ENCODE measurements around the gene GNPTG.

Gene GNPTG

GRCh38 chr16:1351582-1352362 is at the start of gene GNPTG, which contains the start of gene TSR3:
GNPTG (plus strand) TSS chr16:1351931; CDS start chr16:1351966, 35 bp downstream.
TSR3 (minus strand) TSS chr16:1351878; CDS start chr16:1351804, 74 bp downstream.
- TF ChIP-seq CTCF (IDR thresholded peaks at IDR 0.05; ENCODE audit: insufficient read depth, low read depth, low read length, missing control alignments): no peak
- H3K4me3 ChIP-seq (ENCODE audit: low read length): peak within 1 kb of the TSS; percentile 75
- peak; percentile 92 for DNase-seq (ENCODE audit: low read depth)

- DNase-seq (ENCODE audit: low read depth): no peak
- no peak for TF ChIP-seq CTCF (IDR thresholded peaks at IDR 0.05; ENCODE audit: insufficient read depth, low read depth, low read length, missing control alignments)
- H3K4me3 ChIP-seq (ENCODE audit: low read length): no peak overlapping the region
Observed at GRCh38 chr16:1305823-1306222, 45.9 kb upstream of the GNPTG start.

GRCh38 chr16:1306334-1306733 is 45.4 kb upstream of the GNPTG start:
- no peak overlapping the region for H3K4me3 ChIP-seq (ENCODE audit: low read length)
- no peak for DNase-seq (ENCODE audit: low read depth)
- TF ChIP-seq CTCF (IDR thresholded peaks at IDR 0.05; ENCODE audit: insufficient read depth, low read depth, low read length, missing control alignments): no peak

- H3K4me3 ChIP-seq (ENCODE audit: low read length): peak overlapping the region; percentile 67
- TF ChIP-seq CTCF (IDR thresholded peaks at IDR 0.05; ENCODE audit: insufficient read depth, low read depth, low read length, missing control alignments): no peak
- peak; percentile 60 for DNase-seq (ENCODE audit: low read depth)
Observed at GRCh38 chr16:1308036-1308976, 43.4 kb upstream of the GNPTG start.

- DNase-seq (ENCODE audit: low read depth): peak; percentile 98
- H3K4me3 ChIP-seq (ENCODE audit: low read length): peak within 1 kb of the TSS; percentile 88
- TF ChIP-seq CTCF (IDR thresholded peaks at IDR 0.05; ENCODE audit: insufficient read depth, low read depth, low read length, missing control alignments): no peak
Observed at GRCh38 chr16:1308977-1309885, 42.5 kb upstream of the GNPTG start, which contains the start of gene UBE2I. UBE2I (plus strand) TSS chr16:1309636; CDS start chr16:1314031, 4,395 bp downstream.

Data from epithelial cell of esophagus (primary cell).